Stimulated activated CD4-positive, alpha-beta T cell treated with anti-CD3 and anti-CD28 coated beads, TNF-alpha, amount 100 ng/mL, for 1 hour (primary cell): ENCODE measurements around the gene CYP2R1.

Source experiments
- DNase-seq, 3 donors: peaks; one replicate each; pipeline ENCODE4 v3.0.0-alpha.2; 2020; ENCODE audit warnings: low read depth in 3 of 3, low spot score in 1 of 3

Gene CYP2R1, protein sequence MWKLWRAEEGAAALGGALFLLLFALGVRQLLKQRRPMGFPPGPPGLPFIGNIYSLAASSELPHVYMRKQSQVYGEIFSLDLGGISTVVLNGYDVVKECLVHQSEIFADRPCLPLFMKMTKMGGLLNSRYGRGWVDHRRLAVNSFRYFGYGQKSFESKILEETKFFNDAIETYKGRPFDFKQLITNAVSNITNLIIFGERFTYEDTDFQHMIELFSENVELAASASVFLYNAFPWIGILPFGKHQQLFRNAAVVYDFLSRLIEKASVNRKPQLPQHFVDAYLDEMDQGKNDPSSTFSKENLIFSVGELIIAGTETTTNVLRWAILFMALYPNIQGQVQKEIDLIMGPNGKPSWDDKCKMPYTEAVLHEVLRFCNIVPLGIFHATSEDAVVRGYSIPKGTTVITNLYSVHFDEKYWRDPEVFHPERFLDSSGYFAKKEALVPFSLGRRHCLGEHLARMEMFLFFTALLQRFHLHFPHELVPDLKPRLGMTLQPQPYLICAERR

DNA sequence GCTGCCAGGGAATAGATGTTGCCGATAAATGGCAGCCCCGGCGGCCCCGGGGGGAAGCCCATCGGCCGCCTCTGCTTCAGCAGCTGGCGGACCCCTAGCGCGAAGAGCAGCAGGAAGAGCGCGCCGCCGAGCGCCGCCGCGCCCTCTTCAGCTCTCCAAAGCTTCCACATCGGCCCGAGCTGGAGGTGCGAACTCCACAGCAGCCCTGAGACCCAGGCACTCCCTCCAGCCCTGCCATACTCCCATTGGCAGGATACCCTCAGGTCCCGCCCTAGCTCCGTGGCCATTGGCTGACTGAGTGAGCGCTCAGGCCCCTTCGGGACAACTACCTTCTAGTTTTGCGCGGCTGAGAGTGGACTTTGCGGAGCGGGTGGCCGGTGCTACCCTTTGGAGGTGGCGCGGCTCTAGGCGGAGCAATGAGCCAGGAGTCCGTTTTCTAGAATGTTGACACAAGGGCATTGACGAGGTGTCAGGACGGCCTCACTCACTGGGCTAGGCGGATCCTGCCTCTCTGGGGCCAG is at the start of gene CYP2R1:
CYP2R1 (minus strand) TSS at position 196 of the 521 bp plus-strand sequence; CDS start at position 170, 26 bp downstream.
- DNase-seq: peak; percentile 73 to 79 (median 77)

DNA sequence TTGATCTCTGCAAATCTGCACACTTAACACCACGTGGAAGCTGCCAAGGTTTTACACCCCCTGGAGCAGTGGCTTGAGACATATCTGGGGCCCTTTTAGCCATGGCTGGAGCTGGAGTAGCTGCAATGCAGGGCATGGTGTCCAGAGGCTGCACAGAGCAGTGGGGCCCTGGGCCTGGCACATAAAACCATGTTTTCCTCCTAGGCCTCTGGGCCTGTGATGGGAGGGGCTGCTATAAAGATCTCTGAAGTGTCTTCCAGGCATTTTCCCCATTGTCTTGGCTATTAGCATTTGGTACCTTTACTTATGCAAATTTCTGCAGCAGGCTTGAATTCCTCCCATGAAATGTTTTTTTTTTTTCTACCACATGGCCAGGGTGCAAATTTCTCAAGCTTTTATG is 46.9 kb upstream of the CYP2R1 start:
- no peak for DNase-seq

DNA sequence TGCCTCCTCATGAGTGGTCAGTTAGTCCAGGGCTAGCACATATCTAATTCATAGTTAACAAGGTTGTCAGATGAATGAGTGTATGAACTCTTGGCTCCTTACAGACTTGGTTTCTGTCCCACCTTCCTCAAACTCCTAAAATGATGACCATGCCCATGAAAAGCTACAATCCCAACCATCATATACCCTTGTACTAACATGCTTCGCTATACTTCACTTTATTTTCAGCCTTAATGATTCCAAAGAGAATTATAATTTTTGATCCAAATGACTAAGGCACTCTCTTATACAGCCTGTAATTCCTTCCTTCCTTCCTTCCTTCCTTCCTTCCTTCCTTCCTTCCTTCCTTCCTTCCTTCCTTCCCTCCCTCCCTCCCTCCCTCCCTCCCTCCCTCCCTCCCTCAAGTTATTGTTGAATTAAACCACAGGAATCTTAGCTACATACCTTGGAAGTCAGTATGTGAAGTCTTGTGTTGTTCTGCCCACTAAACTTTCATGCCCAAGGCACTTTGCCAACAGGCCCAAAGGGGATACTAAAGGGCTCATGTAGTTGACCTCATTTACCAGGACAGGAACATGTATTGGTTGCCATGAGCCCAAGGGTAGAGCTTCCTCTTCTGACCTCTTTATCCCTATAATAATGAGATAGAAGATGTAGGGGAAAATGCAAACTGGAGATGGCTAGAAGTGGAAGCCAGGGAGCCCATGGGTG is 42.8 kb upstream of the CYP2R1 start:
- DNase-seq: no peak

- DNase-seq: no peak
Measured at GRCh38 chr11:14932447-14932846, 40.4 kb upstream of the CYP2R1 start.

GRCh38 chr11:14930369-14930768 is 38.3 kb upstream of the CYP2R1 start:
- no peak for DNase-seq

DNA sequence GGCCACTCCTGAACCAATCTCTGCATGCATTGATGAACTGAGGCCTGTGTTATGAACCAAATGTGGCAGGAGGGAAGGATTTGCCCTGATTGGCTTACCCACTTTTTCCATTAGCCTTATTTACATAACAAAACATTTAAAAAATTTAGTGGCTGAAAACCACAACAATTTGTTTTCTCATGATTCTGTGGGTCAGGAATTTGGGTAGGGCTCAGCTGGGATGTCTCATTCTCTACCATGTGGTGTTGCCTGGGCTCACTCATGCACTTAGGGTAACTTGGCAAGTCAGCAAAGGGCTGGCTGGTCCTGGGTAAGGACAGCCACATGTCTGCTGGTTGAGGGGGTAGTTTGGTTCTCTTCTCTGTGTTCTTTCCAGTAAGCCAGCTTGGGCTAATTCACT is 35.1 kb upstream of the CYP2R1 start:
- DNase-seq: no peak

DNA sequence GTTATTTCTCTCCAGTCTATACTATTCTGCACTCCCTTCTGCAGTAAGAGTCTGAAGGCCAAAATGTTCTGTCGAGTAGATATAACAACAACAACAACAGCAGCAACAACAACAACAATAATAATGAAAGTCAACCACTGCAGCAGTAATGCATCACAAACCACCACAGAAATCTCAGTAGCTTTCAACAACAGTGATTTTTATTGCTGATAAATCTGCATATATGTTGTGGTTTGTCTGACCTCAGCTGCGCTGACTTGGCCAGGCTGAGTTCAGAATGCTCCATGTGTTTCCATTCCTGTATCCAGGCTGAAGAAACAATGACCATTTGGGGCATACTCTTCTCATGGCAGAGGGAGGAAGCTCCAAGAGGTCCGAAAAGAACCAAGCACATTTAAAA is 32.3 kb upstream of the CYP2R1 start:
- no peak for DNase-seq

DNA sequence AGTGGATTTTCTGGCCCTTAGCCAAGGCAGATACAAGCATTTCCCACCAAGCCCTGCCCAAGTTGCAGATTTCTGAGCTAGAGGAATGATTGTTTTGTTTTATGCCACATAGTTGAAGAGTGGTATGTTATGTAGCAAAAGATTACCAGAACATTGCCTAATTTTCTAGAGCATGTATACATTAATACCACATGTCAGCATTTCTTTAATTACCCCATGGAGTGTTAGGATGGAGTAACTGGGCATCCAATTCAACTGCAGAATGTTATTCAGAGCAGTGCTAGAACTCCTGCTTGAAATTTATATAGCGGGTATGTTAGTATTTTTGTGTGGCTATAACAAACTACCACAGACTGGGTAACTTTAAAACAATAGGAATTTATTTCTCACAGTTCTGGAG is 24.4 kb upstream of the CYP2R1 start:
- DNase-seq: no peak

- no peak for DNase-seq
Measured at GRCh38 chr11:14914536-14914935, 22.5 kb upstream of the CYP2R1 start.

- DNase-seq: no peak
Measured at GRCh38 chr11:14908214-14908880, 16.3 kb upstream of the CYP2R1 start.

DNA sequence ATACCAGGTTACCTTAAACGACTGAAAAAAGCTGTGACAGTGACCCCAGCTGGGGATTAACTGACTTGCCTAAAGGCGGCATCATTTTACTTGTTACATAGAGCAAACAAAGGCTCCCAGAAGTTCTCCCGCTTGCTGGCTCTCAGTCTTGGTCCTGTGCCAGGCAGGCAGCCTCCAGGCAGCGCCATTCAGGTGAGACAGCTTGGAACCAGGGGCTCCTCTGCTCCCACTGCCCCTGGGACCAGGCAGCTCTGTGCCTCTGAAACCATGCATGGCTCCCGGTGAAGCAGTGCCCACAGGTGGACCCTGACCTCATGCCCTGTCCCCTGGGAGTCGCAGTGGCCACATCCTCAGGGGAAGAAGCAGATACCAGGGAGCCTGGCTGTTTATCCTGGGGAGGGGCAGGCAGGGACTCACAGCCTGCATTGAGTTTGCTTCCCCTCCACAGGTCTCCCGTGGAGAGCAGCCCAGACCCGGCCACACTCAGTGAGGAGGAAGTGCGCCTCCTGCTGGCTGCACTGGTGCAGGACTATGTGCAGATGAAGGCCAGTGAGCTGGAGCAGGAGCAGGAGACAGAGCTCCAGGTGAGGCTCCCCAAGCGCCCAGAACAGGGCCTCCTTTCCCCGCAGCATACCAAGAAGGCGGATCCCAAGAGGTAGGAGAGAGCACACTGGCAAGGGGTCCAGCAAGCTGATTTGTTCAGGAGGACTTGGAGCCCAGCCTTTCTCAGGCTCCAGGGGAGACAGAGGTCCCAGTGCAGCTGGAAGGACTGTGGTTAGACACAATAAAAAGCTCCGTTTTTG is 15.6 kb upstream of the CYP2R1 start:
- peak; percentile 49 to 86 (median 68) for DNase-seq

DNA sequence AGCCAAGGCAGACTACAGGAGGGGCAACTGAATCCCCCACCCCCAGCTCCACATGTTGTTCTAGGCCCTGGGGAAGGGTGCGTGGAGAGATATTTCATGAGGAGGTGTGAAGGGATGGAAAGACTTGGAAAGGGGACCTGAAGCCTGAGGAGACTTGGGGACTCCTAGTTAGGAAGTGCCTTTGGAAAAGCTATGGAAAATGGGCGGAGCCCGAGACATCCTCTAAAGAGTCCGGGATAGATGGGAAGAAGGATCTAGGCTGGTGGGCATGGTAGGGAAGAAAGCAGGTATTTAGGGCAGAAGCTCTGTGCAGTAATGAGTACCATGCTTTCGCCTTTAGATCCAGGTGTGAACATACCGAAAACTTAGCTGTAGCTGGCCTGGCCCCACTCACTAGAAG is 15.0 kb upstream of the CYP2R1 start:
- DNase-seq: no peak

DNA sequence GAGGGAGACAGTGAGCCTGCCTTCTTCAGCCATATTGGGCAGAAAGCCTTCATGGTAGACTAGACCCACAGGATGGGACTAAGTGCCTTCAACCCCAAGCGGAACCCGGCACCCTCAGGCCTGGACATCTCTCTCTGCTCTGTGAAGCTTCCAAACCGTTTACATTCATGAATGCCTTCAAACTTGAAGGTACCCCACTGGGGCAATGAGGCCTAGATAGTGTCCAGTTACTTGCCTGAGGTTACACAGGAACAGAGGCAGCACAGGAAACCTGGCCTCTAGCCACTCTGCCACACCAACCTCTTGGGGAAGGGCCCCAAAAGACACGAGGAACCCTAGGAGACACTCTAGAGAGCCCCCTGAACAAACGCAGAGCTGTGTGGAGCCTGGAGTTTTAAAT is 14.5 kb upstream of the CYP2R1 start:
- no peak for DNase-seq

DNA sequence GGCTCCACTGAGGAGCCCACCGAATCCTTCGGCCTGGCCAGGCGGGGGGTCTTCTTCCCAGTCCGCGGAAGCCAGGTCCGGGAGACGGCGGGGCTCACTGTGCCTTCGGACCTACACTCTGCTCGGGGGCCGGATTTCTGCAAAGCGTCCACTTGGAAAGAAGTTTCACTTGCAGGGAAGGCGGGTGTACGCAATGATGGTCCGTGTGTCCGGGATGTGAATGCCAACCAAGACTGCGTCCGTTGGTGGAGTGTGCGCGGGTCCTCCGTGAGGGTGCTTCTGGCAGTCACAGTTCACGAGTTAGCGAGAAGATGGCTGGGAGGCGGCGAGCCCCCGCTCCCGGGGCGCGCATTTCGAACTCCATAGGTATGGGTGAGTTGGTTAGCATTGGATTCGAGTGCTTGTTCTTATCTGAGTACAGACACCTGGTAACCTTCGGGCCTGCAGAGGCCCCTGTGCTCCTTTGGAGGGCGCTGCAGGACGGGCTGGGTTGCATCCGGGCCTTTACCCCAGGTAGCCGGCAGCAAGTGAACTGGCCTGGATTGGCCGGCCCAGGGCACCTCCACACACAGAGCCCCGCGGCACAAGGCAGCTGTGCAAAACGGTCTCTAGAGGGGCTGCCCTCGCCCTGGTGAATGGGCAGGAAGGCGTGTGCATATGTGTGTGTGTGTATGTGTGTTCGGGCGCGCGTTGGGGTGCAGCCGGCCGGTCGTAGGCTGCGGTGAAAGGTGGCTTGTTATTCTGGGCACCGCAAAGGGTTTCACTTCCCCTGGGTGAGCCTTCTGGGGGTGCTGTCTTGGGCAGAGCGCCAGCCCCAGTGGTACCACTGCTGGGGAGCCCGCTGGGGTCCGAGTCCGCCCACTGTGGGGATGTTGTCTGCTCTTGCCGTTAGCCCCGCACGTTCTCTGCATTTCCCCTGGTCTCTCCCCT is 13.3 kb upstream of the CYP2R1 start:
- DNase-seq: peak; percentile 35 to 57 (median 37)

GRCh38 chr11:14904745-14905103 is 12.7 kb upstream of the CYP2R1 start:
- DNase-seq: peak; percentile 50 to 83 (median 54)

DNA sequence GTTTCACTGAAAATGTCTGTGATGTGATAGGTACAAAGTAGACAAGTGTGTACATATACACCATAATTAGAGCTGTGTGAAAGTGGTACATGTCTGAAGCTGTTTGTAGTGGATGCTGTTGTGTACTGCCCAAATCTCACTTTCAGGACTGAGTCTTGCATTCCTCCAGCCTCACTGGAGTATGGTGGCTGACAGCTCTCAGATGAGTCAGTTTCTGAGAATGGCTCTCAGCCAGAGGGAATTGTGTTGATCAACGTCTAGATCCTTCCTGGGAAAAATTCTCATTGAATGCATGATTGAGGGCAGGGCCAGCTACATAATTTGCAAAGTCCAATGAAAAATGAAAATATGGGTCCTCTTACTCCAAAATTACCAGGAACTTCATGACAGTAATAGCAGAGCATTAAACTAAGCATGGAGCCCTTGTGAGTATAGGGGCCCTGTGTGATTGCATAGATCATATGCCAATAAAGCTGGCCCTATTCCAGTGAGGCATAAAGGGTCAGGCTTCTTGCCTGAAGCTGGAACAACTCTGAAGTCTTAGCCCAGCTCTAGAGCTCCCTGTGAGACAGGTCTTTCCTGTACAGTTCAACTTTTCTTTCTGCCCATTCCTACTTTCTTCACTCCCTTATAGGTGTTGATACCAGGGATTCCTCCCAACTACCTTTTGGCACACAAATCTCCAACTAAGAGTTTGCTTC is 10.8 kb upstream of the CYP2R1 start:
- DNase-seq: no peak

GRCh38 chr11:14898906-14899305 is 6.9 kb upstream of the CYP2R1 start:
- DNase-seq: no peak

DNA sequence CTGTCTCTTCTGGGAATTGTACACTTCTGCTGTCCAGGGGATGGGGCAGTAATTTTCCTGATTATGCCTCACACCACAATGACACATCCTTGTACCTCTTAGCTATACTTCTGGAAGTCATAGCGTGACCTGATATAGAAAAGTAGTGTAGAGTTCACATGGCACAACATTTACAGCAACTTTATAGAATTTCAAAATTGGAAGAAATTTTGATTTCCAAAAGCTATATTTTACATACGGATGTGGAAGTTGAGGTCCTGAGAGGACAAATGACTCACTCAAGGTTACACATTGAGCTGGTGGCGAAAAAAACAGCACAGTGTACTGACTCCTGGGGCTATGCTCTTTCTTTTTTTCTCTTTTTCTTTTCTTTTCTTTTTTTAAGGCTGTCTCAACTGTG is 6.3 kb upstream of the CYP2R1 start:
- no peak for DNase-seq
